WTC11 (cell line): ENCODE measurements around the gene PTPRN2.

ENCODE experiments used
- NFE2L1 ChIP-seq: sonication (generic); formaldehyde crosslinking; IDR thresholded peaks from 2 replicates; pipeline ENCODE4 v1.8.1; 2023; ENCODE audit warnings: missing genetic modification reagents
- TF ChIP-seq, protein P1 (sequence below): sonication (generic); formaldehyde crosslinking; IDR thresholded peaks from 2 replicates; pipeline ENCODE4 v1.8.1; 2022; ENCODE audit warnings: low read depth, missing genetic modification reagents, borderline replicate concordance

- no peak for TF ChIP-seq NFE2L1 (CRISPR knock-in tag)
- TF ChIP-seq, protein P1, sequence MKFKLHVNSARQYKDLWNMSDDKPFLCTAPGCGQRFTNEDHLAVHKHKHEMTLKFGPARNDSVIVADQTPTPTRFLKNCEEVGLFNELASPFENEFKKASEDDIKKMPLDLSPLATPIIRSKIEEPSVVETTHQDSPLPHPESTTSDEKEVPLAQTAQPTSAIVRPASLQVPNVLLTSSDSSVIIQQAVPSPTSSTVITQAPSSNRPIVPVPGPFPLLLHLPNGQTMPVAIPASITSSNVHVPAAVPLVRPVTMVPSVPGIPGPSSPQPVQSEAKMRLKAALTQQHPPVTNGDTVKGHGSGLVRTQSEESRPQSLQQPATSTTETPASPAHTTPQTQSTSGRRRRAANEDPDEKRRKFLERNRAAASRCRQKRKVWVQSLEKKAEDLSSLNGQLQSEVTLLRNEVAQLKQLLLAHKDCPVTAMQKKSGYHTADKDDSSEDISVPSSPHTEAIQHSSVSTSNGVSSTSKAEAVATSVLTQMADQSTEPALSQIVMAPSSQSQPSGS (CRISPR knock-in tag): no peak
Measured at GRCh38 chr7:157526005-157526912, 1061.4 kb downstream of the PTPRN2 start.
